HG03103 (cell line): ENCODE results near the gene EYA4.
"Not testable (repeated sequence)": the region's sequence is repeated elsewhere in the genome, so short reads cannot be mapped to it uniquely, and the experiment has no call there.

Source experiments
- ATAC-seq: cut with Tn5 transposase; IDR thresholded peaks from one replicate; pipeline ENCODE4 v1.9.1; 2021; ENCODE audit warnings: low read depth; ENCODE audit not compliant: unreplicated experiment

The EYA4 gene

DNA sequence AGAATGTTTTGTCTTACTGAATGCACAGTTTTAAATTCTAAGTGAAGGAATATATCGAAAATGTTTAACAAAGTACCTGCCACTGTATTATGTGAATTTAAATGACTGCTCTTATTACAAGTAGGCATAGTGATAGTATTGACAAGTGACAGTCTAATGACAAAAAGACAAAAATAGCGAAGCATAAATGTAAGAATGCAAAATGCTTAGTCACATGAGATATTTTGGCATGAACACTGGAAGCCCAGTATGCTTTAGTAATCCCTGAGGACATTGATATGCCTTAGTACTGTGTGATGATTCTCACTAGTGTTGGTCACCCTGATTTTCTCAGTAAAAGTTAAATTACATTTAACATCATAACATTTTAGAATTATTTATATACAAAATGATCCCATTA lies 153.5 kb downstream of the EYA4 start:
- ATAC-seq: no peak

DNA sequence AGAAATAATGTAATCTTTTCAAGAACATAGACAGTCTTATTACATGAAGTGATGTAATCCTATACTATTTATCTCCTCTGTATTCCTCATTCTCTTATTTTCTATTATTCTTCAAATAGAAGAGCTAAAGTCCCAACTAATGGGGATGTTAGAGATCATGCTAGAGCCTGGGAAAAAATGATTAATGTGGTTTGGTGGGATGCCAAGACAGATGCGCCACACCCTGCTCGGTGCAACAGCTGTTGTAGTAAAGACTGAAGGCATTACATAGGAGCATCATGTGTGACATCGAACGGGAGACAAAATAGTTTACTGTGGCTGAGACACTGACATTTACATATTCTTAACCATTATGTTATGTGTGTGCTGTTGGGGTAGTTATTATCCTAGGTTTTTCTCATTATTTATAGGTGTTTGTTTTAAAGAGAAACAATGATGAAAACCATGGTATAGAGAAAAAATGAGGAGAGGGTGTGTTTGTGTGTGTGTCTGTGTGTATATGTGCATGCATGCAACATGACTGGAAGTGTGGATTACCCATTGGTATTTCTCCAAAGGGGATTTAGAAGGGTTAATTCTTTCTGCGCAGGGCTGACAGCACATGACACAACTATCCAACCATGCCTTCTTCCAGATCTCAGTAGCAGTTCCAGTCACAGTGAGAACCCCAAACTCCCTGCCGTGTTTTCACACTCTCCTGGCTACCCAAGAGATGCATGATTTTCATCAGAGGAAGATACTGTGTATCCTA lies 155.3 kb downstream of the EYA4 start:
- ATAC-seq: no peak

DNA sequence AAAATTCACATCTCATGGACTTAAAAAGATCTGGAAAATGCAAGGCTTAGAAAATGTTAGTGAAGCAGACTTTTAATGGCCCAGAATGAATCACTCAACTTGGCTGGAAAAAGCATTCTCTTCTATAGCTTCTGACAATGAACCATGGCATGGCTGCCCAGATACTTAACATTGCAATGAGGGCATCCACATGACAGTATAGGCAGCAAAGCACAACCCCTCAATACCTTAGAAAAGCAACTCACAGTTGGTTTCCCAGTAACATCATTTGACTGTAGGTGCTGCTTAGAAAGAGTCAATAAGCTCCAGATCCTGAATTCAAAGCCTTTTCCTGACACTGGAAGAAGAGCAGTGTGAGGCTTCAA lies 155.8 kb downstream of the EYA4 start:
- ATAC-seq: no peak

DNA sequence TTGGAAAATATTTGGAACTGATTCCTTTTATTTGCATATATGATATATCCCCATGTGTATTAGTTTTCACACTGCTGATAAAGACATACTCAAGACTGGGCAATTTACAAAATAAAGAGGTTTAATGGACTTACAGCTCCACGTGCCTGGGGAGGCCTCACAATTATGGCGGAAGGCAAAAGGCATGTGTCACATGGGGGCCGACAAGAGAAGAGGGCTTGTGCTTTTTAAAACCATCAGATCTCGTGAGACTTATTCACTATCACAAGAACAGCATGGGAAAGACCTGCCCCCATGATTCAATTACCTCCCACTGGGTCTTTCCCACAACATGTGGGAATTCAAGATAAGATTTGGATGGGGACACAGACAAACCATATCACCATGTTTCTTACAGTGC lies 156.4 kb downstream of the EYA4 start:
- not testable (repeated sequence) for ATAC-seq

DNA sequence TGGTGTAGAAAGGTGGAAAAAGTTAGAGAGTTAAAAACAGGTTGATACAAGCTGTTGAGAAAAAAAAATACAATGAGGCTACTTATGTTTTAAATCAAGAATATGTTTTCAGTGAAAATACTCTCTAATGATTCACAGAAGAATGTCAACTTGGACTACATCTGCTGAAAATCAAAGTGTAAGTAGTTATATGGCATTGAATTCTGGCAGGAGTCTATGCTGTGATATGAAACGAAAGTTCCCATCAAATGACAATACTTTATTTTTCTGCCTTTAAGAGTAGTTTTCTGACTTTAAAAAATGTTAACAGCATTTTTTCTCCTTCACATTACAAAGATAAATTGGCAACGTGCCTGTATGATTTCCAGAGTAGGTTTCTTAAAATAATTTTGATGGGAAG lies 158.3 kb downstream of the EYA4 start:
- ATAC-seq: no peak

DNA sequence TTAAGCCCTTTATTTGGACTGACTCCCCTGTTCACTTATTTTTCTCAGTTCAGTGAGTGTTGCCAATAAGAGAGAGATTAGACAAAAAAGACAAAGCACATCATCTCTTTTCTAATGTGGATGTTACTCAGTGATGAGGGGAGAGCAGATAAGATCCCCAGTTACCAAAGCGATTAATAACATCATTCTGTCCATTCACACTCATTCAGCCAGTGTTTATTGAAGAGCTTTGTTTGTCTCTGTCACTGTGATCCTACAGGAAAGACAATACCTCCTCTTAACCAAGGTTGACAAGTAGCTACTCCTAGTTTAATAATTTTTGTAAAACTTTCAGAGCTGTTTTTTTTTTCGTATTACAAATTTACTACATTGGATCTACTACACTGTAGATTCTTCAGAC lies 163.0 kb downstream of the EYA4 start:
- ATAC-seq: no peak

DNA sequence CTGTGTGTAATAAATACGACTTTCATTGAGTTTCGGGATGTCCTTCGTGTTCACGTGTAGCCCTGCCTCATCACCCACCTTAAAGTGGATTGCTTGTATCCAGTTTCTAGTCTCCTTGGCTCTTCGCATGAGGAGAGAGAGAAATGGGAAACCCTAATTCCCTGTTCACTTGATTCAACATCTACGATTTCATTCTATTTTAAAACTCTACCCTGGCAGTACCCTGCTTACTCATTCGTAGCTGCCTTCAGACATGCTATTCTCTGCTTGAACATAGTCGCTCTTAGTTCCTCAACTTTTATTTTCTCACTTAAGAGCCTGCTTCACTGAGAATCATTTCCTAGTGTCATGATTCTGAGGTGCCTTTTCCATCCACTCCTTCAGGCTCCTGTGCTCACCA lies 163.6 kb downstream of the EYA4 start:
- no peak for ATAC-seq

DNA sequence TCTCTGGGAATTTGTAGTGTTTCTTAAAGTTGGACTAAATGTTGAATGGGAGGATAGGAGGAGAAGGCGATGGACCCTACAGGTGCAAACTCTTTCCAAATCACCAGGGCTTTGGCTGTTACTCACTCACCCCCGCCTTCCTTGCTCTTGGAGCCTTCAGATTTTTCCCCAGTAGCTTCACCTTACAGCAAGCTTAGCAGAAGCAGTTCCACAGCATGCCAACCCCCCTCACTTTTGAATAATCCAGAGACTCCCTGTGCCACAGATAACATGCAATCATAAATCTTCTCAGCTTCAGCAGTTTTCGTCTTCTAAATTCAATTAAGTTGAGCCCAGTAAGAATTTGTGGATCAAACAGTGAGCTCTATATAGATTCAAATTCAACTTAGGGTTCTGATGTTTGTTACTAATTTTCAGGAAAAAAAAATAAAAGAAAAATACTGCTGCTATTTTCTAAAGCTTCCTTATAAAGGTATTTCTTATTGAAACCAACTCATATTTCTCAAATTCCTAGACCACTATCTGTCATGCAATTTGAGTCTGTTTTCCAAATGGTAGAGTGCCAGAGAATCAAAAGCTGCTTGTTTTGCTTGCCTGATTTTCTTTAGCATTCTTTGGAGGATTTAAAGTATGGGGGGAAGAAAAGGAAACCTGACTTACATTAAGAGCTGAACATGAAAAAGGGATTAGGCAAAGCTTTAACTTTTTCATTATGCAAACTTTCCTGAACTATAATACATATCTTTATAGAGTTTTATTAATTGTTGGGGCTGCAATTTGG lies 166.4 kb downstream of the EYA4 start:
- no peak for ATAC-seq

DNA sequence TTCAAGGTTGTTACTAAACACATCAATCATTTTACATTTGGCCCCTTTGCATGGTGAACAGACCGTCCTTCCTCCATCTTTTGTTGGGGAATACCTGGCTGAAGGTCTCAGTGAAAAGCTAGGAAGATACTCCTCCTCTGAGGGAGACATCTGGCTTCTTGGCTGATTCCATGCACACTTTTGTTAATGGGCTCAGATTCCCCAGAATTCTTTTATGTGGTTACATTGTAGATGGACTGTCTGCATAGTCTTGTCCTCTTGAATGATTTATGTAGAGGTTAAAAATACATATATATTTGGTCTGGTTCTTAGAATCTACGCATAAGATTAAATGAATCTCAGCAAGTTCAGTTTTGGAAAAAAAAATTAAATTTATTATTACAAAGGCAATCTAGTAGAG lies 167.0 kb downstream of the EYA4 start:
- ATAC-seq: no peak

DNA sequence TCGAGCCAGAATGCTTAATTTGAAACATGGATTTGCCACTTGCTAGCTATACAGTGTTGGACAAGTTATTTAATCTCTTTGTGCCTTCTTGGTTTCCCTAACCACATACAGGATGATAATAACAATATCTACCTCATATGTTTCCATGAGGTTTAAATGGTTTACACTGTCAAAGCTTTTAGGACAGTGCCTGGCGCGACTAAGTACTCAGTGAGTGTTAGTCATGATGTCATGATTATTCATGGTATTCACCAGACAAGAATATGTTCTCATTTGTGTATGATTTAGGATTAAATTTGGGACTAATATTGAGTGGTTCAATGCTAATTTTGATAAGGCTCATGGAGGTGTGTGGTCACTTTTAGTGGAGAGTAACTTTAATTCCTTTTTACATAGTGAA lies 167.4 kb downstream of the EYA4 start:
- ATAC-seq: no peak

DNA sequence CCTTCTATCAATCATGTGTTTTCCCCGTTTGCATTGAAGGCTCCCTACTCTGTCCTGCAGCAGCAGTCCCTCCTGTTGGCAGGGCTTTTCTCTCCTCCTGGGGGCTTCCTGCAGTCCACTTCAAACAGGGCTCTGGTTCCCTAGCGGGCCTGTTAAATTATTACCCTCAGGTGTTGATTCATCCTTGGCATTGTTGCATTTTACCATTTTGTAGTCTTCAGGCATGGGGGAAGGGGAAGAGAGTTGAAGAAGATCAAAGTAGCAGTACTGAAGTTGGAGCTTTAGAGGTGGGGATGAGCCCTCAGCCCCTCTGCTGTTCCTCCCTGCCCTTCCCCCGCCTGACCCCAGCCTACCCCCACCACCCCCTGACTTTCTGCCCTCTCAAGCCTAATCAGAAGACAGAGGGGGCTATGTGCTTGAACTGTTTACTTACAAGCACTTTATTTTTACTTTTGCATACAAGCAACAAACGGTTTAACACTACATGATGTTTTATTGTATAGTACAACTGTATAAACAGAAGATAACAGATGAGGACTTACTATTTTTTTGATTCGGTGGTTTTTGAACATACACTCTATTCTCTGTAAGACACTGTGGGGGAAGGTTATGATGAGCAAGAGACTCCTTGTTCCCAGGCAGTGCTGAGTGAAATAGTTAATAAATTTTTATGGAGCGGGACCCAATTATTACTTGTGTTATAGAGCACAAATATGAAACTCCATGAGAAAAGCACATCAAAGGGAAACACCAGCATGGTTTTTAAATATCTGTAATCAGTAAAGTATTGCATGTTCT lies 169.7 kb downstream of the EYA4 start:
- ATAC-seq: no peak

DNA sequence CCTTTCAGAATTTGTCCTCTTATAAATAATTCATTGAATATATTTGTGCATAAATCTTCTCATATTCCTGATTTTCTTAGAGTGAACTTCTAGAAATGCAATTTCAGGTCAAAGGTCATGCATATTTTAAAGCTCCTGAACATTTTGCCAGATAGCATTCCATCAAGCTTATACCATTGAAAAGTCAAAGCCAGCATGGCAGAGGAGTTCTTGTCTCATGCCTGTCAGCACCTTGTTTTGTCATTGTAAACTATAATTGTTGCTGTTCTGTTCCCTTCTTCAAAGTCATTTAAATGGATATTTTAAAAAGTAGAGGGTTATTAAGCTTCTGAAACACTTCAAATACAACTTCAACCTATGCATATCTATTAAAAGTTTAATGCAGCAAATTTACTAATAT lies 170.6 kb downstream of the EYA4 start:
- ATAC-seq: no peak

DNA sequence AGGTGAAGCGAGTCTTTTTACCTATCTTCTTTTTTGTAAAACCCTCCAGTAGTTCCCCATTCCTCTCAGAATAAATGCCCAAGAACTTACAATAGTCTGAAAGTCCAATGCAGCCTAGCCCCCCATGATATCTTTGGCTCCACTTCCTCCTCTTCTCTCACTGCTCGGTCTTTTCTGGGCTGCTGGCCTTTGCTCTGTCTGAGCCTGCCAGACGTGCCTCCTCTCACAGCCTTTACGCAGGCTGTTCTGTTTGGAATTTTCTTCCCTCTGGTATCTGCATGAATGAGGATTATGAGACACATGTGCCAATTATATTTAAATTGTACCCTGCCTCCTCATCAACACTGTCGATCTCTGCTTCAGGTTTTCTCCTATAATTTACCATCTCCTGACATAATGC lies 174.1 kb downstream of the EYA4 start:
- no peak for ATAC-seq

DNA sequence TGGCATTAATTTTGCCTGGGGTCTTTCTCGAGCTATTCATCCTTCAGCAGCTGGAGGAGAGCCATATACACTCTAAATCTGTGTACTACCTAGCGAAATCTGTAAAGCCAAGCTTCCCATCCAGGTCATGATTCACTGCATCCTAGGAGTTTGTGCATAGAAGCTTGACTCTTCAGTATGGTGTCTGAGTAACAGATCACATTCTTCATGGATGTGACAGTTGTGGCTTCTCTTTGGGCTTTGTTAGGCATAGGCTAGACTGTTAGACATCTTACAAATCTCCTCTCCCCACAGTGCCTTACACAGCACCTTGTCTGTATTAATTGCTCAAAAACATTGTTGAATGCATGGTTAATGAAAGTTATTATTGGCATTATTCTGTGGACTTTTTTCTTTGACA lies 177.0 kb downstream of the EYA4 start:
- ATAC-seq: no peak

DNA sequence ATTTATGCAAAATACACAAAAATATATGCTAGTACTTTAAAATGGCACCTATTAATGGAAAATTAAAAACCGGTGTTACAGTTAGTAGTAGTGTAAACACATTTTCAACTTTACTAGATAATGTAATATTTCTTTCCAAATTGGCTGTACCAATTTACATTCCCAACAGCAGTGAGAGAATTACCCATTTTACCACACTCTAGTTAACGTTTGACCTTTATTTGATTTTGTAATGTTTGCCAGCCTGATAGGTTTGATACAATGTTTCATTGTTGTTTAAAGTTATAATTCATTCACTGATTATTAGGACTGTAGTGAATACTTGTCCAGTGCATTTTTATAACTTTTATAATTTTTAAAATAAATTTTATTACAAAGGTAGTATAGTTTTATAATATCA lies 182.1 kb downstream of the EYA4 start:
- ATAC-seq: no peak

DNA sequence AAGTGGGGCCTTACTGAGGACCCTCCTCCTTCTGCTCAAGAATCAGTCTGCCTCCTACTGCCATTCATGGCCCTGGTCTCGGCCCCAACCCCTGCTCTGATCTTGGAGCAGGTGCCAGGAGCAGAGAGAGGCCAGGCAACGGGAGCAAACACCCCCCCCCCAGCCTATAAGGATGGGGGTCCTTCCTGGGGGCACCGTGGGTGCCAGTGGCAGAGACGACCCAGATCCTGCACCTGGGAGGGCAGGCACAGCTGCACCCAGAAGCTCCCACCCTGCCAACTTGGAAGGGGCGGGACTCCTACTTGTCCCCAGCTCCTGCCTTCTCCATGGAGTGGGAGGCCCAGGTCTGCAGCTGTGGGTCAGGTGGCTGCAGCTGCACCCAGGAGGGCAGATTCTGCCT lies 183.2 kb downstream of the EYA4 start:
- no peak for ATAC-seq

DNA sequence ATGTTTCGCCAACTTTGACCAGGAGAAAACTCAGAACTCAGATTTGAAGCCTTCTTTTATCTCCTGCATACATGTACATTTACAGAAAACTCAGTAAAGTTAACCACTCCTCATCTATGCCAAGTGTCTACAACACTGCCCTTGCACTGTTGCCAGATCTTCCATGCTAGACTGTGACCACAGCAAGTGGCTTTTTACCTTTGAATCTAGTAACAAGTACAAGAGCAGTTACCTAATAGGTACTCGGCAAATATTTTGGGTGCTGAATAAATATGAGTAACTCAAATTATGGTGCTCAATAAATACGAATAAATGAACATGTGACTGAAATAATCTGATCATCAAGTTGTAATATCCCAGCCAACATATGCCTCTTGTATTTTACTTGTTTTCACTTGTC lies 184.9 kb downstream of the EYA4 start:
- no peak for ATAC-seq

DNA sequence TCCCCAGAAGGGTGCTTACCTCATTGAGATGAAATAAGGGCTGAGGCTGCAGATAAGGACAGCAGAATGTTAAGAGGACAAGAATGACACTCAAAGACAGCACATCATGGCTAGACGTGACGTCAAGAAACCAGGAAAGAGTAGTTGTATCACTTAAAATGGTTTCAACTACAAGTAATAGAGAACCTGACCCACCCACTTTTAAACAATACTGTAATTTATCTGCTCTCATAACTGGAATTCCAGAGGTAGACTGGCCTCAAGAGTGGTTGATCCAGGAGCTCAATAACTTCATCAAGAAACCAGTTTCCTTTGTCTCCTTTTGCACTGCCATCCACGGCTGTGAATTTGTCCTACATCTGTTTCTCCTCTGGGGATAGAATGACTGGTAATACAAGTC lies 187.1 kb downstream of the EYA4 start:
- ATAC-seq: no peak

DNA sequence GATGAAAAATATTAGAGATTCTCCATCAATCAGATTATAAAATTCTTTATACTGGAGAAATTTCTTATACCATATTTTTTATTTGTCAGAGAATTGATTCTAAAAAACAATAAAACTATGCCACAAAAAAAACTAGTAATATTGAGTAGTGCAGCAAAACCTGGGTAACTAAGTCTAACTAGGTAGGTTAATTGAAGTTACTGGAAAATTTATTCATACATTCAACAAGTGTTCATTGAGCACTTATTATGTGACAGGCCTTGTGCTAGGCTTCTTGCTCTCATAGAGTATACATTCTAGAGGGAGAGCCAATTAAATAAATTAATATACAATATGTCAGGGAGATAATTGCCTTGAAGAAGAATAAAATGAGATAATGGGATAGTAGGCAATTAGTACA lies 189.4 kb downstream of the EYA4 start:
- ATAC-seq: no peak

DNA sequence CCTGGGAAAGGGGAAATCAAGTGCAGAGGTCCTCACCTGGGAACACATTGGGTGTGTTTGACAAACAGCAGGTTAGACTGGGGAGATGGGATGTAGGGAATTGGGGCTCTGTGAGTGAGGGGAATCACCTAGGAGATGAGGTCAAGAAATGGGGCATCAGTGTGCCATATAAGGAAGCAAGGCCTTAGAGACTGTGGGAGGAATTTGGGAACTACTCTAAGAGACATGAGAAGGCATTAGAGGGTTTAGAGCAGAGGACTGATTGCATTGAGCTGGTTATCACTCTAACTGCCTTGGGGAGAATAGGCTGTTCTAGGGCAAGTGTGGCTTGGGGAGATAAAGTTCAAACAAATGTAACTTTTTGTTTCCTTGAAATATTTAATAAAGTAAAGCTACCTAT lies 189.9 kb downstream of the EYA4 start:
- ATAC-seq: no peak
